ENCODE measurements around the gene VDR.

GRCh38 chr12:47939009-47939601, 34.3 kb upstream of the VDR start:
- no peak for TF ChIP-seq CTCF (conservative IDR thresholded peaks at IDR 0.05 in 1 of 2, IDR thresholded peaks at IDR 0.05 in 1 of 2; ENCODE audit: low read depth in 1 of 2, low read length in 2 of 2)
- TF ChIP-seq EZH2 (IDR thresholded peaks at IDR 0.05; ENCODE audit: low read length, missing control alignments) = no peak
